ENCODE measurements around the gene MYO6. TPM values are rescaled to one million over a fixed set of nuclear protein-coding genes. Genes with fewer than 3 reads are reported as not detected.

The MYO6 gene
- 7.4 to 9.2 TPM (median 8.3 TPM) in 5 replicates for total RNA-seq (2022; extraction: Qiagen RNA extraction; ENCODE audit: low read depth)

GRCh38 chr6:75748743-75749538 lies at the start of gene MYO6:
Gene MYO6 (plus strand): TSS chr6:75749239. CDS start chr6:75817548, 68,309 bp downstream.

Other genes with a start within 250 kb of the MYO6 start
- 27.4 to 39.8 TPM (median 31.4 TPM) in 5 replicates for gene SENP6, start 147.4 kb upstream of the MYO6 start, total RNA-seq (2022; extraction: Qiagen RNA extraction; ENCODE audit: low read depth)